Measurements from ENCODE around the gene PHF21A.

DNA sequence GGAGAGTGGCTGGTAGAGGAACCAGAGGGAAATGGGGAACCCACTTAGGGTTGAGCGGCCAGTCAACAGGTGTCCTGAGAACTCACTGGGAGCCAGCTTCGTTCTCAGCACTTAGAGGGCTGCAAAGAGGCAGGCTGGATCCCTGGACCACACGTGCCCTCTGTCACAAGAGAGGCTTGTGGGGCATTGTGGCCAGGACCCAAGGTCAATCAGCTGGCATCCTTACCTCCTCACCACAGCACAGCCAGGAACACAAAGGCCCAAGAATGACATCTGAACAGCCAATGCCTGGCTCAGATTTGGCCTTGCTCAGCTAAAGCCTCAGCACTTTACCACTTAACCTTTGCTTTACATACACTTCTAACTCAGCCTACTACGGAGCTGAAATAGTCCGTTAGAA lies 228.4 kb downstream of the PHF21A start:
- TF ChIP-seq YY1 (IDR thresholded peaks at IDR 0.05; ENCODE audit: insufficient read depth, insufficient read length) (no peak), ZNF274 (IDR thresholded peaks at IDR 0.05; ENCODE audit: low read depth, low read length) (no peak), SUZ12 (IDR thresholded peaks at IDR 0.05; ENCODE audit: extremely low read depth, insufficient read depth, insufficient read length) (no peak)
